GM19395 (cell line): ENCODE data around the gene PTPRG.

Experiments used
- ATAC-seq: cut with Tn5 transposase; IDR thresholded peaks from one replicate; pipeline ENCODE4 v1.9.1; 2021; ENCODE audit warnings: mild to moderate bottlenecking, moderate library complexity; ENCODE audit not compliant: unreplicated experiment

Gene PTPRG

GRCh38 chr3:61648481-61648880, 87.1 kb downstream of the PTPRG start:
- ATAC-seq = no peak

DNA sequence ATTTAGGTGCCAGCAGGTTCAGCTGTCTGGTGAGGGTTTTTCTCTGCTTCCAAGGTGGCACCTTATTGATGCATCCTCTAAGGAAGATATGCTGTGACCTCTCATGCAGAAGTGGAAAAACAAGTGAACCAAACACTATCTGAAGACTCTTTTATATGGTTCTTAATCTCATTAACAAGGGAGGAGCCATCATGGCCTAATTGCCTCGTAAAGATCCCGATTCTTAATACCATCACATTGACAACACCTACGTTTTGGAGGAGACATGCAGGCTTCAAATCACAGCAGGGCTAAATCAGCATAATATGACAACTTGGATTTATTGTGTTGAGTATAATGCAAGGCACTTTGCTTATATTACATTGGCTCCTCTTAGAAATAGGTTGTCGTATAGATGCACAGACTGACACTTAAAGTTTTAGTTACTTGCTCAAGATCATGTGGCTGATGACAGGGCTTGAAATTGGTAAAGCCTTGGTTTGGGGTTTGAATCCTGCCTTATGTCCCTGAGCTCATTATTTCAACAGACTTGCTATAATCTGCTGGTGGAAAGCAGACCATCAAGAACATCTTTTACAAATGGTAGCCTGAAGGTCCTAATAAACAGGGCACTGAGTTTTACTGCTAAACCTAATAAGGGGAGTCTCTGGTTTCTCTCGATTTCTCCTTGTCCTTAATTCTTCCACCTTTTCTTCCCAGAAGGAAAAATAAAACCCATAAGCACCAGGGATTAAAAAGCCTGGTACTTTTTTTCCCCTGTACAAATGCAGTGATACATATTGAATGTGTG, 88.2 kb downstream of the PTPRG start:
- no peak for ATAC-seq

DNA sequence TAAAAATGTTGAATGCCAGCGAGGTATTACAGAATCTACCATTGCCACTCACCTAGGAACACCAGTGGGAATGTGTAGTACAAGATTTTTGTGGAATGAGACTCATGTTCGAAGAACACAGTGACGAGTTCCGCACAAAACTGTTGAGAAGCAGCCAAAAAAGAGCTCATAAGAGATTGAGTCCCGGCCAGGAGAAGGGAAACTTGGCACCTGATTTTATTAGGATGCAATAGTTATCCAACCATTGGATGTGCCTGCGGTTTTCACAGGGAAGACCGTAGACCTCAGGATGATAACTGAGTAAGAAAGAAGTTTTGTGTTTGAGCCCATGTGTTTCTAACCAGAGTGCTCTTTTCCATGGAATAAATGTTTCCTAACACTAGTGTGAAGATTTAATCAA, 88.9 kb downstream of the PTPRG start:
- no peak for ATAC-seq

- no peak for ATAC-seq
These were observed 89.5 kb downstream of the PTPRG start for GRCh38 chr3:61650719-61651410.

- no peak for ATAC-seq
These were observed 96.3 kb downstream of the PTPRG start for GRCh38 chr3:61657689-61658088.

DNA sequence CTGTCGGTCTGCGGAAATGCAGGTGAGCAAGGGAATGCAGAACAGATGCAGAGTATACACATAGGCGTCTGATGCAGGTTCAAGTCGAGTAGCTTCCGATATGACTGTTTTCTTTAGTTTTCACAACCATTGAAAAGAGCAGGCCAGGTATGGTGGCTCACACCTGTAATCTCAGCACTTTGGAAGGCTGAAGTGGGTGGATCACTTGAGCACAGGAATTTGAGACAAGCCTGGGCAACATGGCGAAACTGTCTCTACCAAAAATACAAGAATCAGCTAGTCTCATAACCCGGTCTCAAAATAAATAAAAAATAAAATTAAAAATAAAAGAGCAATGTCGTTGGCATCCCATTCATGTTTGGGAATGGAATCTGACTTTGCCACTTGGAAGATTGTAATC, 101.5 kb downstream of the PTPRG start:
- ATAC-seq = no peak

- ATAC-seq = no peak
These were observed 102.2 kb downstream of the PTPRG start for GRCh38 chr3:61663356-61664104.

DNA sequence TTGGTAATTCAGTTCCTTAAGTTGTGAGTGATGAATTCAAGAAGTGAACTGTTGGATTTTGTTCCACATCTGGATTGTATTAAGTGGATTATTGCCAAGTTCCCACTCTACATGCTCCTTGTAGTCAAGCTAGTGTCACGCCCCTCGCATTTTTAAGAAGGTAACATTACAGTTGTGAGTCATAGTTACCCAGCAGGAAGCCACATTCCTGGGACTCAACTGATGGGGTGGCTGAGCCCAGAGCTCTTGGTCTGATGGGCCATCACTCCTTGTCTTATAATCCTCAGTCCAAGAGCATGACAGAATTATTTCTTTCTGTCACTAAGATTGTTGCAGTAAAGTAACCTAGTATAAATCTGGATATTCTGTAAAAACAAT, 102.7 kb downstream of the PTPRG start:
- no peak for ATAC-seq

GRCh38 chr3:61665121-61665520, 103.8 kb downstream of the PTPRG start:
- no peak for ATAC-seq

DNA sequence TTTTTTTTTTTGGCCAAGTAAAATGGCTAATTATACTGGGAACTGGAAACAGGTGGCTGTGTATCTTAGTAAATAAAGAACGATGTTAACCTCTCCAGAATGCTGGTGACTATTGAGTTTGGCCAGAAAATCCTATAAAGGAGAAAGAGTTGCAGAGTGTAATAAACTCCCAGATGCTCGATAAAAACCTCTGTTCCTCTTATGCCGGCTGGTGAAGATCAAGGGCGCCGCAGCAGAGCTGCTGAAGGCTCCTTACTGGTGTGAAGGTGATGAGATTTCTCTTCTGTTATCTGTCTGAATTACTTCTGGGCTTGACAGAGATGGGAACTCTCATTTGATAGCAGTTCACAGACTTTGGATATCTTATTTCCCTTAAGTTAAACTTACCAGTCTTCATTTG, 104.6 kb downstream of the PTPRG start:
- ATAC-seq = no peak

DNA sequence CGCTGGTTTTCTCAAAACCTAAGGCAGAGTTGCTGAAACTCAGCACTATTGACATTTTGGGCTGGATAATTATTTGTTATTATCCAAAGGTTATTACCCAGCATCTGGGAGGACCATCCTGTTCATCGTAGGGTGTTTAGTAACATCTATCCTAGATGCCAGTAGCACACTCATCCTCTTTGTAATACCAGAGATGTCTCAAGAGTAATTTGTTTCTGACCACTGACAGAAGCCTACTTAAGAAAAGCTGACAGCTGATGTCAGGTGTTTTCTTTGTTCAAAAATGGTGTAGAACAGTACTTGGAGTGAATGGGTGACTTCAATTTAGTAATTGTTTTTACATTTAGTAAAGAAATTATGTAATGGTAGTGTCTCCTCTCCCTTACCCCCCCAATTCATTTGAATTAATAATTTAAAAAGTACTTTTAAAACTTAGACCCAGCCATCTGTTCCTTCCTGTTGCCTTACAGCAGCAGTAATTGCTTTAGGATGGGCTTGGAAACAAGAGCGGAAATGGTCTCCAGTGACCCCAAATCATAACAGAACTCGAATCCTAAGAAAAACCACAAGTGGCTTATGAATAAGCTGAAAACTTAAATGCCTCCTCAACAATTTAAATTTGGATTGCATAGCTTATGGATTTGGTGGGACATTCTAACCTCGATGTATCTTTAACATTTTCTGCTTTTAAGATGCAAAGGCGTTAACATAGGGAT, 105.4 kb downstream of the PTPRG start:
- no peak for ATAC-seq

- no peak for ATAC-seq
These were observed 106.0 kb downstream of the PTPRG start for GRCh38 chr3:61667383-61667782.

DNA sequence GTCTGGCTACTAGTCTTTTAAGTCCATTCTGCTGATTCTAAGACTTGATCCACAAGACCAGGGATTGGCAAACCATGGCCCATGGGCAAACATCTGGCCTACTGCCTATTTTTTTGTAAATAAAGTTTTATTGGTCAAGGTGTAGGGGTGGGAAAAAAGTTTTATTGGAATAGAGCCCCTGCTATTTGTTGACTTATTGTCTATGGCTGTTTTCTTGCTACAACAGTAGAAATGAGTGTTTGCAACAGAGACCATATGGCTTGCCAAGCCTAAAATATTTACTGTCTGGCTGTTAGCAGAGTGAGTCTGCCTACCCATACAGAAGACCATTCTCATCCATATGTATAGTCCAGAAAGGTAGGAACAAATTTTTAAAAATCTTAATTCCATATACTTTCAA, 106.4 kb downstream of the PTPRG start:
- no peak for ATAC-seq

- peak; percentile 77 for ATAC-seq
These were observed 107.0 kb downstream of the PTPRG start for GRCh38 chr3:61668317-61668864.

GRCh38 chr3:61669203-61669602, 107.8 kb downstream of the PTPRG start:
- ATAC-seq = no peak

- ATAC-seq = peak; percentile 56
These were observed 108.4 kb downstream of the PTPRG start for GRCh38 chr3:61669668-61670299.

DNA sequence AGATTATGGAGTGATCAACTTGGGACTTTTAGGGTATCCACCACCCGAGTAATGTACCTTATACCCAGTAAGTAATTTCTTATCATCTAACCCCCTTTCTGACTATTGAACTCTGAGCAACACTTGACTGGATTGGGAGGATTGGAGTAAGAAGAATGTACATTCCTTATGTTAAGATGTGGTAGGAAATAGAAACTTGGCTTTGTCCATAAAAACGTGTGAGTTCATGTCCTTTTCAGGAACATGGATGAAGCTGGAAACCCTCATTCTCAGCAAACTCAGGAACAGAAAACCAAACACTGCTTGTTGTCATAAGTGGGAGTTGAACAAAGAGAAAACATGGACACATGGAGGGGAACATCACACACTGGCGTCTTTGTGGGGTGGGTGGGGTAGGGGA, 112.3 kb downstream of the PTPRG start:
- ATAC-seq = no peak

GRCh38 chr3:61674596-61674995, 113.2 kb downstream of the PTPRG start:
- ATAC-seq = no peak

DNA sequence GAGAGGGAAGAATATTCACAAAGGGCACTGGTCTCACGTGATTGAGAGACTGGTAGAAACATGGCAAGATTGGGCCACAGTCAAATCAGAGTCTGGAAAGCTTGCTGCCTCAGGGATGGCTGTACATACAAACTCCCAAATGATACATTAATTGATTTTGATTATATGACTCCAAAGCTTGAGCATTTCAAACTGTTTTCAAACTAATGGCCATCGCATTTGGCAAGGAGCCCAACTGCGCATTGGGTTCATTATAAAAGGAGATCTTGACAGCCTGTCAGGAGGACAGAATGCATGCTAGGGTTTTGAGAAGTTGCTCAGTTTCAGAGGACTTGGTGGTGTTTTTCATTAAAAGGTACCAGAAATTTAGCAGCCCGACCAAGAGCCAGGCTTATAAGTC, 117.7 kb downstream of the PTPRG start:
- ATAC-seq = no peak

DNA sequence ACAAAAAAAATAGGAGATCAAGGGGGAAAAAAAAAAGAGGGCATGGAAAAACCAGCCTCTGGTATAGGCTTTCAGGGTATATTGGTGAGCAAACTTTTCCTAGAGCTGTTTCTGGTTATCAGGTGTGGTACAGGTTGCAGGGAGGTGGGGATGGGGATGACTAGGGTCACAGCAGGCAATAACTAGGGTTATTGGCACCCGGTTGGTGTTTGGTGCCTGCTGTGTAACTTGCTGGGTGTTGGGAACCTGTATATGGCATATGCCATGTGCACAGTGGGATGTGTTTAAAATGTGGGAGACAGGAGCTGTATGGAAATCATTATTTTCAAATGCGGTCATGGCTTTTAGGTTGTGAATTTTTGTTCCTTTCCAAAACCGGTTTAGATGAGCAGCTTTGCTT, 119.2 kb downstream of the PTPRG start:
- ATAC-seq = no peak
